Ascending aorta (tissue), 2 donors: ENCODE results near the gene SOX18. TPM values are rescaled to one million over a fixed set of nuclear protein-coding genes. Genes with fewer than 3 reads are reported as not detected.

ENCODE experiments used
- DNase-seq, 2 donors: peaks; one replicate each; pipeline ENCODE4 v3.0.0-alpha.2; 2019; ENCODE audit warnings: low spot score in 2 of 2
- H3K27ac ChIP-seq, 2 donors: fragments of 200-600 bp; sonication (generic); one replicate each; pipeline ENCODE4 v1.5.1; 2016 to 2017; ENCODE audit warnings: mild to moderate bottlenecking in 1 of 2
- H3K27me3 ChIP-seq: fragments of 200-600 bp; sonication (generic); one replicate; pipeline ENCODE4 v1.5.1; 2017
- H3K36me3 ChIP-seq, 2 donors: fragments of 200-600 bp; sonication (generic); one replicate each; pipeline ENCODE4 v1.5.1; 2016
- H3K4me1 ChIP-seq, 2 donors: fragments of 200-600 bp; sonication (generic); one replicate each; pipeline ENCODE4 v1.5.1; 2016 to 2017; ENCODE audit warnings: mild to moderate bottlenecking in 1 of 2
- H3K4me3 ChIP-seq, 2 donors: fragments of 200-600 bp; sonication (generic); one replicate each; pipeline ENCODE4 v1.5.1; 2016 to 2017; ENCODE audit warnings: mild to moderate bottlenecking in 1 of 2
- H3K9me3 ChIP-seq, 2 donors: fragments of 200-600 bp; sonication (generic); one replicate each; pipeline ENCODE4 v1.5.1; 2016
- intact Hi-C: fragments of 100-400 bp; cut with DNase I; formaldehyde crosslinking; loops from one replicate; pipeline ENCODE4 v1.15.1; 2023
- total RNA-seq: library from RNA; depleted of rRNA; stranded (reverse); fragments of >200 nt; gene quantifications from one replicate; pipeline ENCODE4 v1.1.0, GENCODE V29; 2016
- TF ChIP-seq, protein P1 (sequence below), 3 experiments: fragments of 200-600 bp in 2 of 3; fragments of 450-650 bp in 1 of 3; sonication (generic) in 2 of 3; IDR thresholded peaks; one replicate each; pipeline ENCODE4 v1.5.1; 2016 to 2019; ENCODE audit warnings: antibody characterized with exemption in 3 of 3, mild to moderate bottlenecking in 1 of 3, moderate library complexity in 1 of 3

Gene SOX18
- total RNA-seq, 1 donor from 2014 or later = 244 TPM

DNA sequence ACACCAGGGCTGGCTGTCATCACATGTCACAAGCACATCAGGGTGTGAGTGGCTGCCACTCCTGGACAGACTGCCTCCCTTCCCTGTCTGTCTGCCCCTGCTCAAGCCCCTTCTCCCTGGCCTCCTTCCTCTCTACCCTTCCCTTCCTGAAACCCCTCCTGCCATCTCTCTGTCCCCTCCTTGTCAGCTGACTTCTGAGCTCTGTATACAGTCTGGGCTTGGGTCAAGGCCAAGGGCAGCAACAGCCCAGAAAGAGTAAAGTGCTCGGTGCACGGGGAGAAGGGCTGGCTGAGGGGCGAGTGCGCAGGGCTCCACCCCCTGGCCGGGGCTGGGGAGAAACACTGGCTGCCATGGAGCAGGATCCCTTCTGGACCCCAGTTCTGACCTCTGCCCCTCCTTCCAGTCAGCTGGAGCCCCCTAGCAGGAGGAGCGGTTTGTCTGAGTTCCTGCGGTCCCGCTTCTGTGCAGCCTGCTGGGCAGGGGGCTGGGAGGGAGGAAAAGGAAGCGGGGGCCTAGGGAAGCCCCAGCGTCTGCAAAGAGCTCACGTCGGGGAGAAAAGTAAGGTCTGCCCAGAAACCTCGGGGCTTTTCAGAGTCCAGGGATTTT lies 32.8 kb upstream of the SOX18 start:
- Histone ChIP-seq H3K27ac (no peak overlapping the region), H3K27me3 (peaks cover 7% of the 10 kb centered on the region), H3K4me3 (no peak overlapping the region), H3K9me3 (no peaks in the 10 kb centered on the region), H3K36me3 (no peaks in the 10 kb centered on the region), H3K4me1 (peaks cover 17 to 30% of the 10 kb centered on the region in 2 donors)
- intact Hi-C loops = loop anchor here (5.0 kb wide), 1 partner anchor 40 kb away; no protein-coding TSS in a partner anchor
- TF ChIP-seq, protein P1, sequence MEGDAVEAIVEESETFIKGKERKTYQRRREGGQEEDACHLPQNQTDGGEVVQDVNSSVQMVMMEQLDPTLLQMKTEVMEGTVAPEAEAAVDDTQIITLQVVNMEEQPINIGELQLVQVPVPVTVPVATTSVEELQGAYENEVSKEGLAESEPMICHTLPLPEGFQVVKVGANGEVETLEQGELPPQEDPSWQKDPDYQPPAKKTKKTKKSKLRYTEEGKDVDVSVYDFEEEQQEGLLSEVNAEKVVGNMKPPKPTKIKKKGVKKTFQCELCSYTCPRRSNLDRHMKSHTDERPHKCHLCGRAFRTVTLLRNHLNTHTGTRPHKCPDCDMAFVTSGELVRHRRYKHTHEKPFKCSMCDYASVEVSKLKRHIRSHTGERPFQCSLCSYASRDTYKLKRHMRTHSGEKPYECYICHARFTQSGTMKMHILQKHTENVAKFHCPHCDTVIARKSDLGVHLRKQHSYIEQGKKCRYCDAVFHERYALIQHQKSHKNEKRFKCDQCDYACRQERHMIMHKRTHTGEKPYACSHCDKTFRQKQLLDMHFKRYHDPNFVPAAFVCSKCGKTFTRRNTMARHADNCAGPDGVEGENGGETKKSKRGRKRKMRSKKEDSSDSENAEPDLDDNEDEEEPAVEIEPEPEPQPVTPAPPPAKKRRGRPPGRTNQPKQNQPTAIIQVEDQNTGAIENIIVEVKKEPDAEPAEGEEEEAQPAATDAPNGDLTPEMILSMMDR (IDR thresholded peaks at IDR 0.05) = no peak
- DNase-seq = no peak

DNA sequence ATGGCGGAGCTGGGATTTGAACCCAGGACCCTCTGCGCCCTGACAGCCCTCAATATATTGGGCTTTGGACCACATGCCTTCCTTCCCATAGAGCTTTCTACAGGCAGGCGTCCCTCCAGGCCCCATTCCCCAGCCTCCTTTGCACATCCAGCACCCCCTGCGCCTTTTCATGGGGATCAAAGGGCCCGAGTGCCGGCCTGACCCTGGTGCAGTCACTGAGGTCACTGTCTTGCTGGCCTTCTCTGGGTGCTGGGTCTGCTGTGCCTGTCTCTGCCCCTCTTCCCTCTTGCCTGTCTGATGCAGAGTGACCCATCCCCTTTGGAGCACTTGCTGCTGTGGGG lies 32.2 kb upstream of the SOX18 start:
- H3K9me3 ChIP-seq = no peaks in the 10 kb centered on the region
- TF ChIP-seq, protein P1 (IDR thresholded peaks at IDR 0.05) = no peak
- peaks cover 7% of the 10 kb centered on the region for H3K27me3 ChIP-seq
- no peak for DNase-seq
- no peak overlapping the region for H3K27ac ChIP-seq
- intact Hi-C loops = loop anchor here (5.0 kb wide), 1 partner anchor 41 kb away; no protein-coding TSS in a partner anchor
- no peak overlapping the region for H3K4me3 ChIP-seq
- no peaks in the 10 kb centered on the region for H3K36me3 ChIP-seq
- H3K4me1 ChIP-seq = peaks cover 17 to 30% of the 10 kb centered on the region in 2 donors

DNA sequence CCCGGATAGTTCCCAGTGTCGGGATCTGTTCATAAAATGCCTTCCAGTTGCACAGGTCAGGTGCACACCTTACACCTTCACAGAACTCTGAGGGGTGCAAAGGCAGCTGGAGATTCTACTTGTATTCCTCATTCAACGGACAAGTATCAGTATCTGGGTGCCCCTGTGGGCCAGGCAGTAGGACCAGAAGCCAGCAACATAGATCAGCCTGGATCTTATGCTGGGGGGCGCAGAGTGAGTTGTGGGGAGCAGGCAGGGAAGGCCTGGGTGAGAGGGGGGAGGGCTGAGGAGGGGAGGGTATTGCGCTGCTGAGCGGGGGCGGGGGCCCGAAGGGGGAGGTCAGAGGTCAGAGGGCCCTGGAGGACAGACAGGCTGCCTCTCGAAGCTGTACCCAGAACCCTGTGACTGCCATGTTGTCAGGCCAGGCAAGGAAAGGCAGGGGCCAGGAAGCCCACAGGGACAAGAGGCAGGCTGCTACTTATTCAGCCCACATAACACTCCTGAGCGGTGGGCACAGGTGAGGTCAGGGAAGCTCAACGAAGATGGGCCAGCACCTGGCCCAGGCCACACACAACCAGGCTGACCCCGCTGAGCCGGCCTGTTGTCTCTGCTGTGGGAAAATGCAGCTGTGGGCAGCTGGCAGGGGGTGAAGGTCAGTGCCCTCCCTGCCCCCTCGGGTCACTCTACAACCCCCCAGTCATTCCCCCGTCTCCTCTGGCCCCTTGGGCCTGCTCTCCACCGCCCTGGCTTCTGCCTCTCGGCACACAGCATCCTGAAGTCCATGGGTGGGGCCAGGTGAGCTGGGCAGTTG lies 31.6 kb upstream of the SOX18 start:
- Histone ChIP-seq H3K9me3 (no peaks in the 10 kb centered on the region), H3K4me3 (peak overlapping the region in 1 of 2 donors; percentile 90), H3K4me1 (peaks cover 17 to 30% of the 10 kb centered on the region in 2 donors), H3K27ac (peak overlapping the region in 1 of 2 donors; percentile 78), H3K27me3 (peaks cover 7% of the 10 kb centered on the region), H3K36me3 (no peaks in the 10 kb centered on the region)
- no peak for DNase-seq
- intact Hi-C loops = loop anchor here (5.0 kb wide), 1 partner anchor 41 kb away; no protein-coding TSS in a partner anchor
- TF ChIP-seq, protein P1 (IDR thresholded peaks at IDR 0.05) = no peak

DNA sequence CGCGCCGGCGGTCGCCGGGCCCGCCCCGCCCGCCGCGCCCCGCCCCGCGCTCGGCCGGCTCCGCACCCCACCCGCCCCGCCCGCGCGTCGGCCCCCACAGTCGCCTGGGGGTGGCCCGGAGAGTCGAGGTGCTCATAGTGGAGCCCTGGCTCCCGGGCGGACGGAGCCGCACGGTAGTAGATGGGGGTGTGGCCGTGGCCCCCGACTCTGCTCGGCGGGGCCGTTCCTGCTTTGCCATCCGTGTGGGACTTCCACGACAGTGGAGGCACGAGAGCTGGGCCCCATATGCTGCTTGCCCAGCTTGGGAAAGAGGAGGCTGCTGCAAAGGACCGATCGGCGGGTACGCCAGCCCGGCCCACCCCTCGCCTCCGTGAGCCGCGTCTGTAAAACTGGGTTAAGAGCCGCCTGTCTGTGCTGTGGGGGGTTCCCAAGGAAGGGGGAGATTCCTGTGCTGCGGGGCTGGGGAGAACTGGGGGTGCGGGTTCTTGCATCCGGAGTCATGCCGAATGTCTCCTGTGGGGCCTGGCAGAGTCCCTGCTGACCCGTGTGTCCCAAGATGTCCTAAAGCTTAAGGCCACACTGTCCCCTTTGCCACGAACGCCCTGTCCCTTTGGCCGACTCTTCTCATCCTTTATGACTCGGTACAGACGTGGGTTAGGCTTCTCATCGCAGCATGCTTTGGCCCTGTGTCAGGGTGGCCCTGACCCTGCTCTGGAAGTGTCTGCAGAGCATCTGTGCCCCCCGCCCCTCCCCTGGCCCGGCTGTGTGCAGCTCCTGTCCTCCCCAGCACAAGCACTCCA lies 30.8 kb upstream of the SOX18 start, which contains the start of gene OPRL1:
TSS of gene OPRL1 (plus strand) at position 70 of the 800 bp plus-strand sequence. CDS start 12,639 bp downstream, outside the sequence.
- Histone ChIP-seq H3K4me1 (peaks cover 17 to 30% of the 10 kb centered on the region in 2 donors), H3K36me3 (no peaks in the 10 kb centered on the region), H3K4me3 (peak within 1 kb of the TSS; percentile 63 to 90), H3K9me3 (no peaks in the 10 kb centered on the region), H3K27me3 (peaks cover 7% of the 10 kb centered on the region), H3K27ac (peak within 1 kb of the TSS; percentile 73 to 78)
- TF ChIP-seq, protein P1 (IDR thresholded peaks at IDR 0.05) = no peak
- intact Hi-C loops = loop anchor here (5.0 kb wide), 1 partner anchor 42 kb away; no protein-coding TSS in a partner anchor
- no peak for DNase-seq

DNA sequence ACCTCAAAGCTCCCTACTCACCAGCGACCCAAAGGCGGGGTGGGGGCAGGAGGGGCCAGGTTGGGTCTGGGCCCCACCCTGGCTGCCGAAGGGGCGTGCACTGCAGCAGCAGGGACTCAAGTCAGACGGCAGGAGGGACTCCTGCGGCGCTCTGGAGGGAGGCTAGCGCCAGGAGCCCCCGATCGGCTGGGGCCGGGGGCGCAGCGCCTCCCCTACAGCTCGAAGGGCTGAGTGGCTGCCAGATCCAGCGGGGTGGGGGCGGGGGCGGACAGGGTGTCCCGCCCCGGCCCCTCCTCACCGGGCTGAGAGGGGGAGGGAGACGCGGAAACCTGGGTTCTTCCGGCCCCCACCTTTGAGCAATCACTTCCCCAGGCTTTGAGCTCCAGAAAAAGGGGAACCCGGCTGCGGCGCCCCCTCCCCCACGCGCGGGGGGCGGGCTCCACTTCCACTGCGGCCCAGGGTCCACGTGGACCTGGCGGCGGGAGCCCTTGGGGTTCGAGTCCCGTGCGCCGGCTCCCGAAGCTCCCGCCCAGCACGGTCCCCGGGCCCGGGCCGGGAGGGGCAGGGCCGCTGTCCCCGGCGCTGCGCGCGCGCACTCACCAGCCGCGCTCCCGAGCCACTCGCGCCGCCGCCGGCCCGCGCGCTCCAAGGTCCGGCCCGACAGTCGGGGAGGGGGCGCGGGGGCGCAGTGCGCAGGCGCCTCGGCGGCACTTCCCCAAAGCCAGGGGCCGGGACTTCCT lies 30.0 kb upstream of the SOX18 start, which contains the start of gene RGS19:
TSS of gene RGS19 (minus strand) at position 246 of the 740 bp plus-strand sequence. CDS start 2,632 bp downstream, outside the sequence.
- H3K4me3 ChIP-seq = peak within 1 kb of the TSS; percentile 63 to 90
- H3K27ac ChIP-seq = peak within 1 kb of the TSS; percentile 73 to 78
- intact Hi-C loops = loop anchor here (5.0 kb wide), 1 partner anchor 43 kb away; no protein-coding TSS in a partner anchor
- H3K27me3 ChIP-seq = peaks cover 7% of the 10 kb centered on the region
- H3K4me1 ChIP-seq = peaks cover 17 to 30% of the 10 kb centered on the region in 2 donors
- TF ChIP-seq, protein P1 (IDR thresholded peaks at IDR 0.05) = no peak
- H3K9me3 ChIP-seq = no peaks in the 10 kb centered on the region
- peak in 1 of 2 donors; percentile 83 for DNase-seq
- H3K36me3 ChIP-seq = peaks cover under 1 to 2% of the 10 kb centered on the region in 2 donors
